A673 (cell line): Measurements from ENCODE around the gene PRRT2.

ENCODE experiments used
- CTCF ChIP-seq: fragments of 300-800, 200-600 bp; sonication (generic); conservative IDR thresholded peaks from 2 replicates; pipeline ENCODE4 v1.5.1; 2017; ENCODE audit warnings: low read depth, mild to moderate bottlenecking, antibody characterized with exemption, low read length, moderate library complexity, mixed read lengths
- EZH2 ChIP-seq: fragments of 200-600 bp; sonication (generic); IDR thresholded peaks from 2 replicates; pipeline ENCODE4 v1.6.1; 2017; ENCODE audit warnings: borderline replicate concordance, low read depth, mild to moderate bottlenecking, mixed read lengths, antibody characterized with exemption, low read length; ENCODE audit not compliant: poor library complexity, severe bottlenecking

- TF ChIP-seq CTCF (no peak), EZH2 (no peak)
Observed at GRCh38 chr16:29826342-29826695, 14.3 kb downstream of the PRRT2 start.
